Measurements from ENCODE around the gene FPR2.

FPR2 gene

DNA sequence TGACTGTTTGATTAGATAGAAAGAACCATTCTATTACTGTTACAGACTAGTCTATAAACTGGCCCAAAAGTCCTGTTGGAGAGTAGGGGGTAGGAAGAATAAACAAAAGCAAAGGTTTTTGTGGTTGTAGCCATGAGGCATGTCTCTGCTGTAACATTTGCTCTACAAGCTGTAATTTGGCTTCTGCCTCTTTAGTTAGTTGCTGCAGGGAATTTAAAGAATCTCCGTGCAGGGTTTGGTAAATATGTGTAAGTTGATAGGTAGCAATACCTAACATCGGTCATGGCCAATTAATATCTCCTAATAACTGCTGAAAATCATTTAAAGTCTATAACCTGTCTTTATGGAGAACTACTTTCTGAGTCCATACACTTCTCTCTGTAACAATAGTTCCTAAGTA lies 46.9 kb downstream of the FPR2 start:
- DNase-seq, result no peak

DNA sequence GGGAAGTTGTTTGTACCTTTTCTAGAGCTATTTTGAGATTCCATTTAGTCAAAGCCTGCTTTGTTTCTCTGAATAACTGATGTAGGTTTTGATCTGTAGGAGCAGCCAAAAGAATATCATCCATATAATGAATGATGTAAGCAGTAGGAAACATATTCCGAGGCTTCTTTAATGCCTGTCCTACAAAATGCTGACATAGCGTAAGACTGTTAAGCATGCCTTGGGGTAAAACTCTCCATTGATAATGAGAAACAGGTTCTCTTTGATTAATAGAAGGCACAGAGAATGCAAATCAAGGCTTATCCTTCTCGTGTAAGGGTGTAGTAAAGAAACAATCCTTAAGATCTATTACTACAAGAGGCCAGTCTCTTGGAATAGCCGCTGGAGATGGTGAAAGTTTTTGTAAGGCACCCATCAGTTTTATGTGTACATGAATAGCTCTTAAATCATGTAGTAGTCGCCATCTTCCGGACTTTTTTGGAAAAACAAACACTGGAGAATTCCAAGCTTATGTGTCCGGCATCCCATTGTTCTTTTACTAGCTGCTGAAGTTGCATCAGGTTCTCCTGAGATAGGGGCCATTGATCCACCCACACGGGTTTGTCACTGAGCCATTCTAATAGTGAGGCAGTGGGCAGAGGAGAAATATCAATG lies 47.5 kb downstream of the FPR2 start:
- DNase-seq, result no peak

DNA sequence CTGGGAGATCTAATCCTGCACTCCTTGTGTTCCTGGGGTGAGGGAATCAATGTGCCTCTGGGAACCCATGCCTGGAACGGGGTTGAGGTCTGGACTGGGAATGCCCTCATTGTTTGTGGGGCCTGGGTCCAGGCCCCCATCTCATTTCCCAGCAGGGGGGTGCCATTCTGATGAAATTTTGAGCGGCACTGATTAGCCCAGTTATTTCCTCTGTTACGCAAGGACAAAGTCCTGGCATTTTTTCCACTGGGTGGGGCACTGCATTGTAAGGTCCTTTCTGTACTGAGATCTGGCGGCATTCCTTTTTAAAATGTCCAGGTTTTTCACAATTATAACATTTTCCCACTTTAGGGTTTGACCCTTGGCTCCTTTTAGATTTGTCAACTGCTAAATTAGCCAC lies 48.8 kb downstream of the FPR2 start:
- no peak for DNase-seq

DNA sequence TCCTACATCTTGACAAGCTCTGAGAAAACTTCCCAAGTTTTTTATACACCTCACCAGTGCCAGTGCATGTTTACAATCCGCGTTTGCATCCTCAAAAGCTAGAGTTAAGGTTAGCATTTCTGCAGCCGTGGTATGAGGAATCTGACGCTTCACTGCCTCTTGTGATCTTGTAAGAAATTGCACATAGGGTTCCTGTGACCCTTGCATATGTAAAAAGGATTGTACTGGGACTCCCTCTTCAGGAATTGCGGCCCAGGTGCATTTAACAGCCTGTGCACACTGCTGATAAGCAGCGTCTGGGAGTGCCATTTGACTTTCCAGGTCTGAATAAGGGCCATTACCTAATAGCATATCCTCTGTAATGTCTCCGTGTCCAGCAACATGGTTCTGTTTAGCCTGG lies 49.2 kb downstream of the FPR2 start:
- no peak for DNase-seq

DNA sequence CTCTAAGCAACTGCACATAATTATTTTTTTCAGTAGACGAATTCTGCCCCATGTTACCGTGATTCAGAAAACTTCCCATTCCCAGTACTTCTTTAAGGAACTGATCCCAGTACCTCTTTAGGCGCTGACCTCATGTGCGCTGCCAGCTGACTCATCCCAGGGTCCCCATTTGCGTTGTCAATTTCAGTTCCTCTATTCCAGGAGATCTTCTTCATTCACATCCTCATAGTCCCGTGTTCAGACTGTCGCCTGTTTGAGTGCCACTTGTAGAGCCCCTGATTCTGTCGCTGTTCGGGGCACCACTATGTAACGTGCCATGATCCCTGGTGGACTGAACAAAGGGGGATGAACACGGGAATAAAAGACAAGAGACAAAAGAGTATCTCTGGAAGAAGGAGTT lies 50.4 kb downstream of the FPR2 start:
- DNase-seq, result peak; percentile 29

DNA sequence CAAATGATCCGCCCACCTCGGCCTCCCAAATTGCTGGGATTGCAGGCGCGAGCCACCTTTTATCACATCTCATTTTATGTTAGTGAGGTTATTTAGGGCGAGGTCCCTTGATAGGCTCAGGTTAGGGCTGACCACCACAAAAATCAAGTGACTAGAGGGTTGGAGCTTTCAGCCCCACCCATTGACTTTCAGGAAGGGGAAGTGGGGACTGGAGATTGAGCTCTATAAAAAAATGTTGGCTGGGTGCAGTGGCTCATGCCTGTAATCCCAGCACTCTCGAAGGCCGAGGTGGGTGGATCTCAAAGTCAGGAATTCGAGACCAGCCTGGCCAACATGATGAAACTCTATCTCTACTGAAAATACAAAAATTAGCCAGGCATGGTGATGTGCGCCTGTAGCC lies 54.1 kb downstream of the FPR2 start:
- no peak for DNase-seq

DNA sequence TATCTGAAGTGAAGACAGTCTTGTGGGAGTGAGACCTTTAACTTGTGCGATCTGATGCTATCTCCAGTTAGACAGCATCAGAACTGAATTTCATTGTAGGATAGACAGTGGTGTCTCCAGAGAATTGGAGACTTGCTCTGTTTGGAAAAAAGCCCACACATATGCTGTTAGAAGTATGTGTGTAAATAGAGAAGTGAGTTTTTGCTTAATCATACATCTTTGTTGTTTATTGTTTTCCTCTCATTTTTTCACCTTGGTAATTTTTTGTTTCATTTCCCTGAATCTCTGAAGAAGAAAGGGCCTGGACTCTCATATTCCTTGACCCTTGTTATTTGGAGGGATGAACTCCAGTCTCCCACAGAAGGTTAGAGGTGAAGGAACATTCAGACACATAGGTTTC lies 55.7 kb downstream of the FPR2 start:
- DNase-seq, result no peak

DNA sequence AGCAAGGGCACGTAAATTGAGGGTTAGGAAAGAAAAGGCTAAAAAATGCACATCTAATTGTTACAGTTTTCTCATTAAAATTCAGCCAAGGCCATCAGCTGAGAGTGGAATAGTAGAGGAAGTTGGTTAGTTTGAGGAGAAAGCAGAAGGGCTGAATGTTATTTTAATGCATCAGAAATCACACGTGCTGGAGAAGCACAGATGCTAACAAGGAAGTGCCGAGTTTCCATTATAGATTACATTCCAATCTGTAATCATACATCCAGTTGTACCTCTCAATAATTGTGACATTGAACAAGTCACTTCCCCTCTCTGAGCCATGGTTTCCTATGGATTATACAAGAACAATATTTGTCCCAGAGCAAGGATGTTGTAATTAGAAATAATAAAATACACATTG lies 59.0 kb downstream of the FPR2 start:
- no peak for DNase-seq

Data from CD4-positive, alpha-beta T cell treated with Interleukin-17A for 1 hour (primary cell).